ENCODE measurements around the gene GJA5.

The GJA5 gene

DNA sequence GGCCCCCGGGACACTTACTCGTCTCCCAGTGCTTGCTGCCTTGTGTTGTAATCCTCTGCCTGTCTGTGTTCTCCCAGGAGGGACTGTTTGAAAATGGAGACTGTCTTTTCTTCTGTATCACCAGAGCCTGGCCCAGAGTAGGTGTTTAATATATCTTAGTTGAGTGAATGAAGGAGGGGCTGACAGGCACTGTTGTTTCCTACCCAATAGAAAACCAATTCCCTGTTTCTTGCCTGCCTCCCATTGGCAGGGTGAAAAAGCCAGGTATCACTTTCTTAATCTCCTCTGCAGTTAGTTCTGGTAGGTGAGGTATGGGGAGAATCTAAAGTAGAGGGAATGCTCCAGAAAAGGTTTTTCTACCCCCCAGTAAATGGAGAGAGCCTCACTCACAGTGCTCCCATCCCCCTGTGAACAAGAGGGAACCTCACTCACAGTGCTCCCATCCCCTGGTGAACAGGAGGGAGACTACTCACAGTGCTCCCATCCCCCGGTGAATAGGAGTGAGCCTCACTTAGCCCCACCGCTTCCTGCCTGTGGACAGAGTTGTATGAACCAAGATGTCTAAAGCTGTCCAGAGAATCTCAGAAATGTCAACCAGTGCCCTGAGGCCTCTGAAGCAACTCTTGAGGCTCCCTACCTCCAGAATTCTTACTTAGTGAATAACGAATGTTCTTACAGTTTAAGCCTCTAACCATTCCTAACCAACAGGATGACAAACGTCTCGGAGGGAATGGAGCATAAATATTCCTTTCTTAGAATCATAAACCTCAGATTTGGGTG lies at the start of gene GJA5:
Gene GJA5, minus strand, starts transcription at position 122 of the 780 bp plus-strand sequence. CDS start 1,364 bp downstream, outside the sequence.
- no peak within 1 kb of the TSS for H3K9ac ChIP-seq (ENCODE audit: low read depth, low read length)
- no peak within 1 kb of the TSS for H3K4me3 ChIP-seq (ENCODE audit: low read depth, low read length)
- no peaks in the 10 kb centered on the region for H3K27me3 ChIP-seq (ENCODE audit: control insufficient read depth, insufficient read depth, low read length)
- H3K36me3 ChIP-seq (ENCODE audit: control insufficient read depth, insufficient read depth, low read length), result no peaks in the 10 kb centered on the region
- H3K4me1 ChIP-seq (ENCODE audit: control insufficient read depth, insufficient read depth, low read length), result no peaks in the 10 kb centered on the region
- no peaks in the 10 kb centered on the region for H3K9me3 ChIP-seq (ENCODE audit: control insufficient read depth, insufficient read depth, low read length)

DNA sequence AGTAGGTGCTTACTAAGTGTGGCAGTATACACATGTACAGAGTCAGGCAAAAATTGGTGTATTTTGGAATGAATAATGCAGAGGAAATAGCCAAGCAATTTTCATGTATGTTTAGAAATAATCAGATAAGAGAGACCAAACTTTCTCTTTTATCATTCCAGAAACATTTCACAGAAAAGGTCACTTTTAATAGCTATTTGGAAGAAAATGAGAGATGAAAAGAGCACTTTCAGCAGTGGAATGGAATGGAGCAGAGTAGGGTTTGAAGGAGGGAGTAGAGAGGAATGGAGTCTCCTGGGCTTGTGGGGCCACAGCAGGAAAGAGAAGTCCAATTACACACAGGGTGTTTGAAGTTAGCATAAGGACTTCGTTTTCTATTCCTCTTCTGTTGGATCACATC lies 48.8 kb upstream of the GJA5 start:
- Histone ChIP-seq H3K36me3 (ENCODE audit: control insufficient read depth, insufficient read depth, low read length) (no peaks in the 10 kb centered on the region), H3K9ac (ENCODE audit: low read depth, low read length) (no peak overlapping the region), H3K4me1 (ENCODE audit: control insufficient read depth, insufficient read depth, low read length) (peaks cover 4% of the 10 kb centered on the region), H3K27me3 (ENCODE audit: control insufficient read depth, insufficient read depth, low read length) (no peaks in the 10 kb centered on the region), H3K9me3 (ENCODE audit: control insufficient read depth, insufficient read depth, low read length) (no peaks in the 10 kb centered on the region), H3K4me3 (ENCODE audit: low read depth, low read length) (no peak overlapping the region)

DNA sequence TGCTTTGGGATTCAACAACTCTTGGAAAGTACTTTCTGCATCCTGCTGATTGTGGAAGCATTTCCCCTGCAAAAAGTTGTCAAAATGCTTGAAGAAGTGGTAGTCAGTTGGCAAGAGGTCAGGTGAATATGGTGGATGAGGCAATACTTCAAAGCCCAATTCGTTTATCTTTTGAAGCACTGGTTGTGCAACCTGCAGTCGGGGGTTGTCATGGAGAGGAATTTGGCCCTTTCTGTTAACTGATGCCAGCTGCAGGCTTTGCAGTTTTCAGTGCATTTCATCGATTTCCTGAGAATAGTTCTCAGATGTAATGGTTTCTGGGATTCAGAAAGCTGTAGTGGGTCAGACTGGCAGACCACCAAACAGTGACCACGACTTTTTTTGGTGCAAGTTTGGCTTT lies 47.6 kb upstream of the GJA5 start:
- H3K9ac ChIP-seq (ENCODE audit: low read depth, low read length), result no peak overlapping the region
- H3K4me3 ChIP-seq (ENCODE audit: low read depth, low read length), result no peak overlapping the region
- H3K36me3 ChIP-seq (ENCODE audit: control insufficient read depth, insufficient read depth, low read length), result no peaks in the 10 kb centered on the region
- no peaks in the 10 kb centered on the region for H3K27me3 ChIP-seq (ENCODE audit: control insufficient read depth, insufficient read depth, low read length)
- peaks cover 4% of the 10 kb centered on the region for H3K4me1 ChIP-seq (ENCODE audit: control insufficient read depth, insufficient read depth, low read length)
- no peaks in the 10 kb centered on the region for H3K9me3 ChIP-seq (ENCODE audit: control insufficient read depth, insufficient read depth, low read length)

DNA sequence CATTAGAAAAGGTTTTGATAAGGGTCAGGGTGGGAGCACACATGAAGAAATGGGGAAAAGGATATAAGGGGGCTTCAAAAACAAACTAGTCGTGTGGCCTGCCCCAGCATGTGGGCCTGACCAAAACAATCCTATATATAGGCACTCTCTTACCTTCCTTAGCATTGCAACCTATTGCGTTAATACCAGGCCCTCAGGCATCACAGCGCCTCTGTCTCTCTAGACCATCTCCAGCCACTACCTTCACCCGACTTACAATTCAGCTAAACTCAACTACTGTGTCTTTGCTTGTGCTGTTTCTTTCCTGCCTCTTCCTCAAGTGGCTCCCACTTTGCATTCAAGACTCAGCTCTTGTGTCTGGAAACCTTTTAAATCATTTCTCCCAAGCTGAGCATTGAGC lies 47.0 kb upstream of the GJA5 start:
- Histone ChIP-seq H3K4me1 (ENCODE audit: control insufficient read depth, insufficient read depth, low read length) (peaks cover 4% of the 10 kb centered on the region), H3K9ac (ENCODE audit: low read depth, low read length) (no peak overlapping the region), H3K36me3 (ENCODE audit: control insufficient read depth, insufficient read depth, low read length) (no peaks in the 10 kb centered on the region), H3K27me3 (ENCODE audit: control insufficient read depth, insufficient read depth, low read length) (no peaks in the 10 kb centered on the region), H3K4me3 (ENCODE audit: low read depth, low read length) (no peak overlapping the region), H3K9me3 (ENCODE audit: control insufficient read depth, insufficient read depth, low read length) (no peaks in the 10 kb centered on the region)

DNA sequence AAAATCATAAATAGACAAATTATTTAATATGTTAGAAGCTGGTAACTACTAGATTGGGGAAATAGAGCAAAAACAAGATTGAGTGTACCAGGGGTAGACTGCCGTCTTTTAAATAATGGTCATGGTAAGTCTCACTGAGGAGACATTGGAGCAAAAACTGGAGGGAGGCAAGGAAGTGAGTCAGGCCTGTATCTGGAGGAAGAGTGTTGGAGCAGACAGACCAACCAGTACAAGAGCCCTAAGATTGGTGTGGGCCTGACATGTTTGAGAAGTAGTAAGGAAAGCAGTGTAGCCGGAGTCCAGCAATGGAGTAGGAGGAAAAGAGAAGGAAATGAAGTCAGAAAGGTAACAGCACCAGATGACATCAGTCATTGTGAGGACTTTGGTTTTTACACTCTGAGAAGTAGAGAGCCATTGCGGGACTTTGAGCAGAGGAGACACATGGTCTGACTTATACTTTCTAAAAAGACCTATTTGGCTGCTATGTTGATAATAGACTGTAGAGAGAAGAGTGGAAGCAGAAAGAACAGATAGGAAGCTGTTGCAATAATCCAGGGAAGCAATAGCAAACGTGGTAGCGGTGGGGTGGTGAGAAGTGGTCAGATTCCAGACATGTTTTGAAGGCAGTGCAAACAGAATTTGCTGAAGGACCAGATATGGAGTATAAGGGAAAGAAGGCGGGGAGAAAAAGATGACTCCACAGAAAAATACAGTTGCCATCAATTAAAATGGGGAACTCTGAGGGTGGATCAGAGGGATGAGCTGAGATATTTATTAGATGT lies 44.7 kb upstream of the GJA5 start:
- H3K27me3 ChIP-seq (ENCODE audit: control insufficient read depth, insufficient read depth, low read length), result no peaks in the 10 kb centered on the region
- no peak overlapping the region for H3K4me3 ChIP-seq (ENCODE audit: low read depth, low read length)
- H3K9me3 ChIP-seq (ENCODE audit: control insufficient read depth, insufficient read depth, low read length), result no peaks in the 10 kb centered on the region
- peaks cover 4% of the 10 kb centered on the region for H3K4me1 ChIP-seq (ENCODE audit: control insufficient read depth, insufficient read depth, low read length)
- H3K9ac ChIP-seq (ENCODE audit: low read depth, low read length), result no peak overlapping the region
- H3K36me3 ChIP-seq (ENCODE audit: control insufficient read depth, insufficient read depth, low read length), result no peaks in the 10 kb centered on the region

DNA sequence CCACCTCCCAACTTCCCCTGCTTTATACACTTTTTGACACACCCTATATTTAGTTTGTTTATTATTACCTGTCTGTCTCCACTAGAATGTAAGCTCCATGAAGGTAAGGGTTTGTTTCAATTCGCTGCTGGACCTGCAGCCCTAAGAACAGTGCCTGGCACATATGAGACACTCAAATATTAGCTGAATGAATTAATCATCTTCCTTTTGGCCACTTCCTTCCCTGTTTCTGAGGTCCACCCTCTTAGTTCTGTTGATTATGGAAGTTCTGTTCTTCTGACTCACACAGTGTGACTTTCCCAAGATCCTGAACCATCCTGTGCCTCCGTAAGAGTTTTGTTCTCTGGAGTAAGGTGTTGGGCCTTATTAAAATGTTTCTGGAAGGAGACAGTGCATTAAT lies 40.4 kb upstream of the GJA5 start:
- Histone ChIP-seq H3K4me1 (ENCODE audit: control insufficient read depth, insufficient read depth, low read length) (no peaks in the 10 kb centered on the region), H3K27me3 (ENCODE audit: control insufficient read depth, insufficient read depth, low read length) (no peaks in the 10 kb centered on the region), H3K4me3 (ENCODE audit: low read depth, low read length) (no peak overlapping the region), H3K9me3 (ENCODE audit: control insufficient read depth, insufficient read depth, low read length) (no peaks in the 10 kb centered on the region), H3K36me3 (ENCODE audit: control insufficient read depth, insufficient read depth, low read length) (no peaks in the 10 kb centered on the region), H3K9ac (ENCODE audit: low read depth, low read length) (no peak overlapping the region)

DNA sequence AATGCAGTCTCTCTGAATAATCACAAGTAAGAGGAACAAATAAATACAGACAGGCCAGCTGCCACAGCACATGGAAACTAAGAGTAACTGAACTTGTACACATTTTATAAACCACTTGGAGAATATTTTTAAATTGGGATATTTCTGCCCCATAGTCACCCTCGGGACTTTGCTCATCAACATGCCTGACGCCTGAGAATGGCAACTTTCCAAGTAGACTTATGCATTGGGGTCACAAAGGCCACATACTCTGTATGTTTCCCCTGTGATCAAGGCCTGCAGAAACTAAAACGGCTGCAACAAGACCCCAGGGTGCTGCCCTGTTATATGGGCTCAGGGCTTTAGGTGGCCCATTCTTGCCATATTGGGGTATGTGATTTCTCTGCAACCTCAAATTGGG lies 38.3 kb upstream of the GJA5 start:
- Histone ChIP-seq H3K36me3 (ENCODE audit: control insufficient read depth, insufficient read depth, low read length) (no peaks in the 10 kb centered on the region), H3K4me3 (ENCODE audit: low read depth, low read length) (no peak overlapping the region), H3K9me3 (ENCODE audit: control insufficient read depth, insufficient read depth, low read length) (no peaks in the 10 kb centered on the region), H3K9ac (ENCODE audit: low read depth, low read length) (no peak overlapping the region), H3K4me1 (ENCODE audit: control insufficient read depth, insufficient read depth, low read length) (no peaks in the 10 kb centered on the region), H3K27me3 (ENCODE audit: control insufficient read depth, insufficient read depth, low read length) (no peaks in the 10 kb centered on the region)

DNA sequence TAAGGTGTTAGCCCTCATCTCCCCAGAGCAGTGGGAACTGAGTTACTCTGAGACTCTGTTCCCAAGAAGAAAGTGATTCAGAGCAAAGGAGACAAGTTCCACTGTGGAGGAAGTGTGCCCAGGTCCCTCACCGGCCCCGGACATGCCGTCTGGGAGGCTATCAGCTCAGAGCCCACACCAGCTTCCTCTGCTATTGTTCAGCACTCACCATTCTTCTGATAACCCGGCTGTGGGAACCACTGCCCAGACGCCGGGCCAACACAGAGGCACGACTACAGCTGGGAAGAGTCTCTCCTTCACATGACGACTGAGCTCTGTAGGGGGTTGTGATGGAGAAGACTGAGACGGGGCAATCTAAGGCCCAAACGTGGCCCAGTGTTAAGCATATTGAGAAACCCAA lies 34.2 kb upstream of the GJA5 start:
- Histone ChIP-seq H3K9me3 (ENCODE audit: control insufficient read depth, insufficient read depth, low read length) (no peaks in the 10 kb centered on the region), H3K4me3 (ENCODE audit: low read depth, low read length) (no peak overlapping the region), H3K36me3 (ENCODE audit: control insufficient read depth, insufficient read depth, low read length) (no peaks in the 10 kb centered on the region), H3K4me1 (ENCODE audit: control insufficient read depth, insufficient read depth, low read length) (no peaks in the 10 kb centered on the region), H3K27me3 (ENCODE audit: control insufficient read depth, insufficient read depth, low read length) (no peaks in the 10 kb centered on the region), H3K9ac (ENCODE audit: low read depth, low read length) (no peak overlapping the region)

DNA sequence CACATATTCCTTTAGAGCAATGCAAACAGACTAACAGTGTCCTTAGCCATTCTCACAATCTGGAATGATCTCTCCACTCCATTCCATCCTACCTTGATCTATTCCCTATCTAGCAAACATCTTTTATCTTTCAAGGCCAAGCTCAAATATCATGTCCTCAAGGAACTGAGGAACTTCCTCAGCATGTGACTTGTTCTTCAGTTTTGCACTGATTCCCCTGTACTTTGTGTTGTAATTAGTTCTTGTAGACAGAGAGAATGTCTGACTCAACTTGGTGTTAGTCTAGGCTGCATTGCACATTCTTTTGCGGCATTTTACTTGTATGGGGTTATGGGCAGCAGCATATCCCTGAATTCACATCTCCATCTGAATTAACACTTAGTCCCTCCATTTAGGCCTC lies 31.5 kb upstream of the GJA5 start:
- Histone ChIP-seq H3K4me1 (ENCODE audit: control insufficient read depth, insufficient read depth, low read length) (no peaks in the 10 kb centered on the region), H3K4me3 (ENCODE audit: low read depth, low read length) (no peak overlapping the region), H3K9me3 (ENCODE audit: control insufficient read depth, insufficient read depth, low read length) (no peaks in the 10 kb centered on the region), H3K27me3 (ENCODE audit: control insufficient read depth, insufficient read depth, low read length) (no peaks in the 10 kb centered on the region), H3K36me3 (ENCODE audit: control insufficient read depth, insufficient read depth, low read length) (no peaks in the 10 kb centered on the region), H3K9ac (ENCODE audit: low read depth, low read length) (no peak overlapping the region)

DNA sequence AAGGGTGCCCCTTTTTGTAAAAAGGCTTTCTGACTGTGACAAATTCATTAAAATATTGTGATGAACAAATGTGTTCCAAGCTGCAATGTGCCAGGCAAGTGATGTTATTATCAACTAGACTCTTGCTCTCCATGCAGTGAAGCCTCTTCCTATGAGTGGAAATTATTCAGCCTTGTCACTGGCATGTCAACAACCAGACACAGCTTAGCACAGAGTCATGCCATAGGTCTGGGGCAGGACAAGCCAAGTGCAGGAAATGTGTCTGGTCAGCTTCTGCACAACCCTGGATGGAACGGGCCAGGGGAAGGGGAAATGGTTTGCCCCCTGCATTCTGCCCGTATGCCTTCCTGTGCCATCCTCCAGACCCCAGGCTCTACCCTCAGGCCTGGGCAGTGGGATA lies 27.4 kb upstream of the GJA5 start:
- no peaks in the 10 kb centered on the region for H3K27me3 ChIP-seq (ENCODE audit: control insufficient read depth, insufficient read depth, low read length)
- no peak overlapping the region for H3K9ac ChIP-seq (ENCODE audit: low read depth, low read length)
- no peak overlapping the region for H3K4me3 ChIP-seq (ENCODE audit: low read depth, low read length)
- no peaks in the 10 kb centered on the region for H3K9me3 ChIP-seq (ENCODE audit: control insufficient read depth, insufficient read depth, low read length)
- no peaks in the 10 kb centered on the region for H3K4me1 ChIP-seq (ENCODE audit: control insufficient read depth, insufficient read depth, low read length)
- H3K36me3 ChIP-seq (ENCODE audit: control insufficient read depth, insufficient read depth, low read length), result no peaks in the 10 kb centered on the region

DNA sequence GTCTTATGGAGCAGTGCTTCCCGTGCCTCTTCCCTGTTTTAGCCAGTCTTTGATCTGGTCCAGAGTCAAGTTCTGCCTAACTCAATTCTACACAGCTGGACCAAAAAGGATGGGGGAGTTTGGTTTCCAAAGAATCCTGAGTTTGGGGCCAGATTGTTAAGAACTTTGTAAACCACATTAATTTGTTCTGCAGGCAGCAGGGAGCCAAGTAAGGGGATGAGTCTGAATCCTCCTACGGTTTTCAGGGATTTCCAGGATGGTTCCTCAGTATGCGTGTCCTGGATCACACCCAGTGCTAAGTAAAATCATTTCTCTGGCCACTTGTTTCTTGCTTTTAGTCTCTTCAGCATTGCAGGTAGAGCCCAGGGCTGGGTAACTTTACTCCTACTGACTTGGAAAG lies 26.1 kb upstream of the GJA5 start:
- Histone ChIP-seq H3K9me3 (ENCODE audit: control insufficient read depth, insufficient read depth, low read length) (no peaks in the 10 kb centered on the region), H3K9ac (ENCODE audit: low read depth, low read length) (no peak overlapping the region), H3K36me3 (ENCODE audit: control insufficient read depth, insufficient read depth, low read length) (no peaks in the 10 kb centered on the region), H3K4me1 (ENCODE audit: control insufficient read depth, insufficient read depth, low read length) (no peaks in the 10 kb centered on the region), H3K27me3 (ENCODE audit: control insufficient read depth, insufficient read depth, low read length) (no peaks in the 10 kb centered on the region), H3K4me3 (ENCODE audit: low read depth, low read length) (no peak overlapping the region)

All from iPS-15b (cell line).